ENCODE results near the gene ERBB4. TPM values are rescaled to one million over a fixed set of nuclear protein-coding genes. Genes with fewer than 3 reads are reported as not detected.

The ERBB4 gene
- total RNA-seq, 6 donors from 2014 or later: 3.3 to 24.2 (median 11.7) TPM

DNA sequence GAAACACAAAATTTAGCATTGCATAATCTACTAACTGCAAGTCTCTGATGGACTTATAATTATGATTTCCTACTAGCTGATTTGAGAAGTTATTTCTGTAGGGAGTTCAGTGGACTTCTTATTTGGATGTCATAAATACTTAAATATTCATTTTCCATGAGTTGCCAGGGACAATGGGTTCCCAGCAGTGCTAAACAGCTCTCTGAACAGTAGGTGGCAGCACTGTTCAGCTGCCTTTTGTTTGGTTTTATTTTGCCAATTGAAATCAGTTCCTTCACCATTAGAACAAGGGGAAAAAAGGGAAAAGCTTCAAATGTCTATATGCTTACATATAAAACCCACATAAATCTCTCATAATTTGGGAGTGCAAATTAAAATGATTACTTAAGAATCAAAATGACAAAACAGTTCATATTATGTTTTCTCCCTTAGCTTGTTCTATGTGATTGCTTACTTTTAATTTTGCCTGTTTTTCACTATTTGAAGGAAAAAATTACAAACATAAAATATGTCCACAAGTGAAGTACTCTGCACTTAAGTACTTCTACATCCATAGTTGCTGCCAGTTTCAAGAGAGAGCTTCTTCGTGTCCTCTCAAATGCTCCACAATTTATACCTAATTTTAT is 1083.3 kb downstream of the ERBB4 start:
- WGBS, 2 donors: 88 to 89% methylated on average over 1 of the region's 1 CpG
- Histone ChIP-seq H3K9me3 (no peaks in the 10 kb centered on the region), H3K27me3 (no peaks in the 10 kb centered on the region), H3K4me3 (no peak overlapping the region), H3K36me3 (no peaks in the 10 kb centered on the region), H3K27ac (no peak overlapping the region), H3K4me1 (peaks cover 0 to 11% (median 0%) of the 10 kb centered on the region in 4 donors)
- ATAC-seq (ENCODE audit: low FRiP score in 2 of 2) (peak in 1 of 2 donors; percentile 81), DNase-seq (peak in 1 of 2 donors; percentile 21)
- TF ChIP-seq, protein P1, sequence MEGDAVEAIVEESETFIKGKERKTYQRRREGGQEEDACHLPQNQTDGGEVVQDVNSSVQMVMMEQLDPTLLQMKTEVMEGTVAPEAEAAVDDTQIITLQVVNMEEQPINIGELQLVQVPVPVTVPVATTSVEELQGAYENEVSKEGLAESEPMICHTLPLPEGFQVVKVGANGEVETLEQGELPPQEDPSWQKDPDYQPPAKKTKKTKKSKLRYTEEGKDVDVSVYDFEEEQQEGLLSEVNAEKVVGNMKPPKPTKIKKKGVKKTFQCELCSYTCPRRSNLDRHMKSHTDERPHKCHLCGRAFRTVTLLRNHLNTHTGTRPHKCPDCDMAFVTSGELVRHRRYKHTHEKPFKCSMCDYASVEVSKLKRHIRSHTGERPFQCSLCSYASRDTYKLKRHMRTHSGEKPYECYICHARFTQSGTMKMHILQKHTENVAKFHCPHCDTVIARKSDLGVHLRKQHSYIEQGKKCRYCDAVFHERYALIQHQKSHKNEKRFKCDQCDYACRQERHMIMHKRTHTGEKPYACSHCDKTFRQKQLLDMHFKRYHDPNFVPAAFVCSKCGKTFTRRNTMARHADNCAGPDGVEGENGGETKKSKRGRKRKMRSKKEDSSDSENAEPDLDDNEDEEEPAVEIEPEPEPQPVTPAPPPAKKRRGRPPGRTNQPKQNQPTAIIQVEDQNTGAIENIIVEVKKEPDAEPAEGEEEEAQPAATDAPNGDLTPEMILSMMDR (IDR thresholded peaks at IDR 0.05): peak in 5 of 6 experiments; percentile 53 to 68 (median 55)
- no peak for TF ChIP-seq EP300 (IDR thresholded peaks at IDR 0.05)

DNA sequence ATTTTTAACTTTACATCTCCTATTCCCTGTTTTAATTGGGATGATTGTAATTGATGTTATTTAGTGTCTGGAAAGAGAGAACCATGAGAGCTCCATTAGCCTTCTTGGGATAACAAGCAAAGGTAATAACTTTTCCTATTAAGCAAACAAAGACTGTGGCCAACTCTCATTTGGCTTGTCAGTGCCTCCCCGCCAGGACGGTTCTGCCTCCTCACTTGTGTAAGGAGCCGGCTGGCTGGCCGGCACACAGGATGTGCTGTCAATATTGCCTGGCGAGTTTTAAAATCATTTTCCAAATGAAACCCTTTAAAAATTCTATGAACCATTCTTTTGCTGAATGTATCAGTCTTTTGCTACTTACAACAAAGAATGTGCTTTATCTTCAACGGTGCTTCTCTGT is 1083.9 kb downstream of the ERBB4 start:
- Histone ChIP-seq H3K4me1 (peaks cover 0 to 11% (median 0%) of the 10 kb centered on the region in 4 donors), H3K27ac (no peak overlapping the region), H3K4me3 (no peak overlapping the region), H3K27me3 (no peaks in the 10 kb centered on the region), H3K36me3 (no peaks in the 10 kb centered on the region), H3K9me3 (no peaks in the 10 kb centered on the region)
- ATAC-seq (ENCODE audit: low FRiP score in 2 of 2) (no peak), DNase-seq (no peak)
- no peak for TF ChIP-seq EP300 (IDR thresholded peaks at IDR 0.05)
- no peak for TF ChIP-seq POLR2AphosphoS5 (IDR thresholded peaks at IDR 0.05)
- no peak for TF ChIP-seq POLR2A (IDR thresholded peaks at IDR 0.05)
- TF ChIP-seq, protein P1 (IDR thresholded peaks at IDR 0.05): no peak
- WGBS, 2 donors: 42 to 48% methylated on average over 6 of the region's 6 CpGs

DNA sequence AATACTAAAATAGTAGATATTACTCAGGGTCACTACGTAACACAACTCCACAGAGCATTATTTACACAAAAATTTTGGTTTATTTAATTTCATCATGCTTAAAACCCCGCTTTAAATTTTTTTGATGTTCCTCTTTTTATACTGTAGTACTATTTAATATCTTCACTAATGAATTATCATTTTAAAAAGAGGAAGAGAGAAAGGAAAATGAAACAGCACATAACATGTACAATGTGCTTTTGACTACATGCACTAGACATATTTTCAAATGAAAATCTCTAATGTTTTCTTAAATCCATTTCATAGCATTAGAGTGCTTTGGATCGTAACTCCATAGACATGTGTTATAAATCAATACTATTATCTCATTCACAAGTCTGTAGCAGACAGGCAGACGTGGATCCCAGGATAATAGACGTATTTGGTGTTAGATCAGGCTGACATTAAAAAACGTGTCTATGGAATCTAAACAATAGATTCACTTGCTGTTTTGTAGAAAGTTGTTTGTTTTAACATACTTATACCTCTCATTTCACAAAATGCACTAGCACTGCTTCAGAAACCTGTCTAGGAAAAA is 1085.2 kb downstream of the ERBB4 start:
- H3K27ac ChIP-seq: no peak overlapping the region
- WGBS, 2 donors: 63 to 68% methylated on average over 6 of the region's 6 CpGs

DNA sequence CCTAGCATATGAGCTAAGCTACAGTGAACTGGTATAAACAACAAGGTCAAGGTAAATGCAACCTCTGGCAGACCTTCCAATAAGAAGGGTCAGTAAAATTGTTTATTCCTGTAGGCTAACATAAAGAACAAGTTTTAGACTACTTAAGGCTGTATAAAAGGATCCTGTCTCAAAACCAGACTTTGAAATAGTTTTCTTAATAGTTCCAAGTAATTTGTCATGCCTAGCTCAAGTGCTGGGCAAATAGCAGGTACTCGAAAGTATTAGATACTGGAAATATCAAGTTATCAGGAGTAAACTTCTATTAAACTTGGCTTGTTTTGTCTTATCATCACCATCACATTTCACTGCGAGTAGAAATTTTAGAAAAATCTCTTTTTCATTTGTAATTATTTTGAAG is 1087.0 kb downstream of the ERBB4 start:
- DNase-seq (no peak), ATAC-seq (ENCODE audit: low FRiP score in 2 of 2) (no peak)
- H3K4me3 ChIP-seq: no peak overlapping the region
- H3K4me1 ChIP-seq: peaks cover 0 to 11% (median 0%) of the 10 kb centered on the region in 4 donors
- no peaks in the 10 kb centered on the region for H3K27me3 ChIP-seq
- WGBS, 2 donors: 63 to 67% methylated on average over 2 of the region's 2 CpGs
- no peak overlapping the region for H3K27ac ChIP-seq
- no peaks in the 10 kb centered on the region for H3K36me3 ChIP-seq
- H3K9me3 ChIP-seq: no peaks in the 10 kb centered on the region
- TF ChIP-seq POLR2A (IDR thresholded peaks at IDR 0.05) (no peak), POLR2AphosphoS5 (IDR thresholded peaks at IDR 0.05) (no peak)

More for the DNA sequence above, 1085.2 kb downstream of the ERBB4 start:
- Histone ChIP-seq H3K4me3 (no peak overlapping the region), H3K27me3 (no peaks in the 10 kb centered on the region), H3K4me1 (peaks cover 0 to 11% (median 0%) of the 10 kb centered on the region in 4 donors), H3K36me3 (no peaks in the 10 kb centered on the region), H3K9me3 (no peaks in the 10 kb centered on the region)
- TF ChIP-seq POLR2AphosphoS5 (IDR thresholded peaks at IDR 0.05): no peak
- TF ChIP-seq POLR2A (IDR thresholded peaks at IDR 0.05): no peak
- TF ChIP-seq, protein P1 (IDR thresholded peaks at IDR 0.05): no peak
- no peak for TF ChIP-seq EP300 (IDR thresholded peaks at IDR 0.05)
- ATAC-seq (ENCODE audit: low FRiP score in 2 of 2): no peak
- DNase-seq: no peak

DNA sequence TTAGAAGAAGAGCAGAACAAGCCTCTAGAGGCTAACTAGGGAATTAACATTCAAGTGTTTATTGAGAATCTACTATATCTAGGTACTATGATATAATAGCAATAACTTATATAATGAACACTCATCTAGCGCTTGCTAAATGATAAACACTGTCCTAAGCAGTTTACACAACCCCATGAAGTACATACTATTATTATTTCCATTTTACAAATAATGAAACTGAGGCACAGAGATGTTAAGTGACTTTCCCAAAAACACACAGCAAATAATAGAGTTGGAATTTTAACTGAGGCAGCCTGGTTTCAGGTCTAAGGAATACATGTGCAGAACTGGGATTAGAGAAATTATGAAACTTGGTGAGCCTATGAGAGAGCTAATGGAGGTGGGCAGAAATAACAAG is 1088.8 kb downstream of the ERBB4 start:
- H3K9me3 ChIP-seq: no peaks in the 10 kb centered on the region
- H3K36me3 ChIP-seq: no peaks in the 10 kb centered on the region
- DNase-seq (no peak), ATAC-seq (ENCODE audit: low FRiP score in 2 of 2) (no peak)
- H3K4me1 ChIP-seq: peaks cover 0 to 11% (median 0%) of the 10 kb centered on the region in 4 donors
- H3K27me3 ChIP-seq: no peaks in the 10 kb centered on the region
- WGBS, 2 donors: 79 to 92% methylated on average over 1 of the region's 1 CpG
- H3K4me3 ChIP-seq: no peak overlapping the region
- TF ChIP-seq POLR2AphosphoS5 (IDR thresholded peaks at IDR 0.05) (no peak), EP300 (IDR thresholded peaks at IDR 0.05) (no peak), POLR2A (IDR thresholded peaks at IDR 0.05) (no peak)
- TF ChIP-seq, protein P1 (IDR thresholded peaks at IDR 0.05): no peak
- H3K27ac ChIP-seq: no peak overlapping the region
